ENCODE measurements around the gene CFAP100. TPM values are rescaled to one million over a fixed set of nuclear protein-coding genes. Genes with fewer than 3 reads are reported as not detected.

CFAP100 gene
- total RNA-seq, 4 donors from 2014 or later, result 0.98 to 2.8 TPM; not detected in 2

- Histone ChIP-seq H3K27ac (no peak overlapping the region), H3K27me3 (no peaks in the 10 kb centered on the region), H3K4me1 (no peaks in the 10 kb centered on the region), H3K9me3 (no peaks in the 10 kb centered on the region), H3K36me3 (no peaks in the 10 kb centered on the region), H3K4me3 (no peak overlapping the region)
- peak in 1 of 2 donors; percentile 4 for DNase-seq
- TF ChIP-seq CTCF (IDR thresholded peaks at IDR 0.05), result no peak
- TF ChIP-seq POLR2A (IDR thresholded peaks at IDR 0.05), result no peak
- intact Hi-C loops (cut with DNase I; ENCODE audit: low total_unique reads), result no loop called here
Observed at GRCh38 chr3:126438186-126438585, 43.5 kb downstream of the CFAP100 start.

- H3K27ac ChIP-seq, result no peak overlapping the region
- no peaks in the 10 kb centered on the region for H3K36me3 ChIP-seq
- H3K27me3 ChIP-seq, result no peaks in the 10 kb centered on the region
- H3K9me3 ChIP-seq, result no peaks in the 10 kb centered on the region
- H3K4me3 ChIP-seq, result no peak overlapping the region
- TF ChIP-seq POLR2A (IDR thresholded peaks at IDR 0.05), result no peak
- H3K4me1 ChIP-seq, result no peaks in the 10 kb centered on the region
- DNase-seq, result no peak
- intact Hi-C loops (cut with DNase I; ENCODE audit: low total_unique reads), result no loop called here
Observed at GRCh38 chr3:126438746-126439145, 44.0 kb downstream of the CFAP100 start.

GRCh38 chr3:126439346-126439967, 44.7 kb downstream of the CFAP100 start:
- TF ChIP-seq CTCF (IDR thresholded peaks at IDR 0.05) (no peak), POLR2A (IDR thresholded peaks at IDR 0.05) (no peak)
- no peaks in the 10 kb centered on the region for H3K36me3 ChIP-seq
- H3K27ac ChIP-seq, result no peak overlapping the region
- H3K4me3 ChIP-seq, result no peak overlapping the region
- peak in 1 of 2 donors; percentile 1 for DNase-seq
- H3K4me1 ChIP-seq, result no peaks in the 10 kb centered on the region
- H3K9me3 ChIP-seq, result no peaks in the 10 kb centered on the region
- H3K27me3 ChIP-seq, result no peaks in the 10 kb centered on the region
- intact Hi-C loops (cut with DNase I; ENCODE audit: low total_unique reads), result no loop called here

GRCh38 chr3:126439968-126440708, 45.4 kb downstream of the CFAP100 start:
- Histone ChIP-seq H3K27ac (no peak overlapping the region), H3K4me1 (no peaks in the 10 kb centered on the region), H3K27me3 (no peaks in the 10 kb centered on the region), H3K4me3 (no peak overlapping the region), H3K36me3 (no peaks in the 10 kb centered on the region), H3K9me3 (no peaks in the 10 kb centered on the region)
- peak in 1 of 2 donors; percentile 4 for DNase-seq
- TF ChIP-seq CTCF (IDR thresholded peaks at IDR 0.05), result no peak
- intact Hi-C loops (cut with DNase I; ENCODE audit: low total_unique reads), result no loop called here

- Histone ChIP-seq H3K27ac (no peak overlapping the region), H3K27me3 (no peaks in the 10 kb centered on the region), H3K9me3 (no peaks in the 10 kb centered on the region), H3K4me1 (no peaks in the 10 kb centered on the region), H3K4me3 (no peak overlapping the region), H3K36me3 (no peaks in the 10 kb centered on the region)
- peak in 1 of 2 donors; percentile 3 for DNase-seq
- no peak for TF ChIP-seq POLR2A (IDR thresholded peaks at IDR 0.05)
- no peak for TF ChIP-seq CTCF (IDR thresholded peaks at IDR 0.05)
- intact Hi-C loops (cut with DNase I; ENCODE audit: low total_unique reads), result no loop called here
Observed at GRCh38 chr3:126440709-126440995, 45.9 kb downstream of the CFAP100 start.
